Activated naive CD4-positive, alpha-beta T cell treated with anti-CD3 and anti-CD28 coated beads, Interleukin-2, amount 50 U/mL, for 72 hours (primary cell): Measurements from ENCODE around the gene UTP20. TPM values are rescaled to one million over a fixed set of nuclear protein-coding genes. Genes with fewer than 3 reads are reported as not detected.

Experiments
- ATAC-seq, 2 donors: fragments of 150-1000 bp; cut with Tn5 transposase; 2 replicates each; pipeline ENCODE4 v1.10.0; 2021; ENCODE audit warnings: mild to moderate bottlenecking in 2 of 2, moderate library complexity in 2 of 2
- DNase-seq, 2 donors: peaks; one replicate each; pipeline ENCODE4 v3.0.0; 2021 to 2022; ENCODE audit warnings: low spot score in 2 of 2
- H3K27ac Mint-ChIP-seq, 2 donors: one replicate each; pipeline ENCODE4 v1.8.0; 2022; ENCODE audit warnings: mild to moderate bottlenecking in 2 of 2, mixed read lengths in 2 of 2
- H3K36me3 Mint-ChIP-seq, 2 donors: one replicate each; pipeline ENCODE4 v1.8.0; 2022; ENCODE audit warnings: mixed read lengths in 2 of 2
- H3K9me3 Mint-ChIP-seq, 2 donors: one replicate each; pipeline ENCODE4 v1.8.0; 2022; ENCODE audit warnings: mixed read lengths in 2 of 2
- total RNA-seq, 2 donors: library from RNA; stranded (reverse); gene quantifications; one replicate each; pipeline ENCODE4 v1.2.3, GENCODE V29; 2022

The UTP20 gene
- 10 to 100 TPM; 15.4 to 25.0 TPM for total RNA-seq

DNA sequence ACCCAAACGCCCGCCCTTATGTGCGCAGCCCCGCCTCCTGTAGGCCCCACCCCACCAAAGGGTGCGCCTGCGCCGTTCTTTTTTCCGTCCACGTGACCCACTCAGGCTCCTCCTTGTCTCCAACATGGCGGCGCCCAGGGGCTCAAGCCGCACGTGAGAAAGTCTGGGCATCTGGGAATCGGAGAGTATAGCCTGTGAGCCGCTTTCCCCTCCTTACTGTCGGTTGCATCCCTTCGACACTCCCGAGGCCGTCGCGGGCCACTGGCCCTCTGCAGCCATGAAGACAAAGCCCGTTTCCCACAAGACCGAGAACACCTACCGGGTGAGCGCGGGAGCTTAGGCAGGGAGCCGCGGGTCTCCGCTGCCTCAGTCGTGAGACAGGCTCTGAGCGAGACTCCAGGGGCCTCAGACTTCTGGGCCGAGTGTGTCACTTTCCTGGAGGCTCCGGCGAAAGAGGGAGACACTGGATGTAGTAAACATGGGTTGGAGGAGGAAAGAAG lies at the start of gene UTP20:
Gene UTP20, plus strand, starts transcription at position 100 of the 500 bp plus-strand sequence. Its CDS starts 178 bp downstream, at position 278.
- Mint-ChIP-seq H3K27ac (peak within 1 kb of the TSS; percentile 88 to 89), H3K9me3 (no peaks in the 10 kb centered on the region), H3K36me3 (peaks cover 0 to 18% of the 10 kb centered on the region in 2 donors)
- DNase-seq (peak; percentile 92 to 93), ATAC-seq (peak; percentile 100)

DNA sequence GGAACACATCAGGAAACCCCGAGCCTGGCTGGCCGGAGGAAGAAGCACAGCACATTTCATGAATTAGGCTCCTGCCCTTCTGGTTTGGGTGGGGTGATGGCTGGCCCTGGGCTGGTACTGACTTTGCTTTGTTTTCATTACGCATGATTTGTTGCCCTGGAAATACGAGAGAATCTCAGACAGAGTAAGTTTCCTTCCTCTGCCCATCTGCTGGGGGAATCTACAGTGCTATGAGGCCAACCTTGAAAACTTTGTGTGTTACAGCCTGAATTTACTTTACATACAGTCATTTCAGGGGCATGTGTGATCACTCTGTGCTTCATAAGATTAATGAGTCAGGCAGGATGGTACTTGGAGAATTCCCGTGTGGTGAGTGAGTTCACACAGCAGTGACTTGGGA lies 49.4 kb upstream of the UTP20 start:
- no peak overlapping the region for H3K27ac Mint-ChIP-seq
- DNase-seq (no peak), ATAC-seq (no peak)
- H3K9me3 Mint-ChIP-seq: no peaks in the 10 kb centered on the region
- no peaks in the 10 kb centered on the region for H3K36me3 Mint-ChIP-seq

DNA sequence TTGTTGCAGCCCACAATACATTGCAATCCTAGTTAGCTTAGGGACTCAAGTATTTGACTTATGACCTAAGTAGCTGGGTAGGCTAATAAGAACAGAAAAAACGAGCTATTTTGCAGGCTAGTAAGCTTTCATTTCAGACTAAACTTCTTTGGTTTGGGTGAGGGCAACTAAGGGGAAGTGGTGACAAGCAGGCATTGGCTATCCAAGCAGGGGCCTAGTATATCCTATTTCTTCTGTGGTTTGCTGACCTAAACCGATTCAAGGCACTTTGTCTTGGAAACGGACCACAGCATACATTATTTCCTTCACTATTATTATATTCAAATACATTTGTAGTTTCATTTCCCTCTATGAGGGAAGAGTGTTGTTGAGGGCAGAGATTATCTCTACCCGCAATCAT lies 48.3 kb upstream of the UTP20 start:
- DNase-seq (no peak), ATAC-seq (no peak)
- no peak overlapping the region for H3K27ac Mint-ChIP-seq
- no peaks in the 10 kb centered on the region for H3K36me3 Mint-ChIP-seq
- no peaks in the 10 kb centered on the region for H3K9me3 Mint-ChIP-seq

DNA sequence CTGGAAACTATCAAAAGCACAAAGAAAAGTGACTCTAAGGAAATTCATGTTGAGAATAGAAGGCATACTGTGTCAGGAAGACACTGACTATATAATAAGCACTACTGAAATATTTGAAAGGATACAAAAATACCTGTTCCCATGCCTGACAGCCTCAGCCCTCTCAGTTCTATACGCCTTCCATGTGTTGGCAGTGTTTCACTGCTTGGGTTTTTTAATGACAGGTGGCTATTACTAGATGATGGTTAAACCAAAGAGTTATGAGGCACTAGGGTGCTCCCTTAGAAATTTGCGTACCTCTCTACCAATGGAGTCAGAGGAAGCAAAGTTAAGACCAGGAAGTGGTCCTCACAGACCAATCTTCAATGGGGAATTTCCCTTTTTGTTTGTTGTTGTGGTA lies 44.2 kb upstream of the UTP20 start:
- peaks cover 3 to 10% of the 10 kb centered on the region in 2 donors for H3K9me3 Mint-ChIP-seq
- H3K27ac Mint-ChIP-seq: no peak overlapping the region
- DNase-seq: no peak
- no peaks in the 10 kb centered on the region for H3K36me3 Mint-ChIP-seq
- no peak for ATAC-seq

DNA sequence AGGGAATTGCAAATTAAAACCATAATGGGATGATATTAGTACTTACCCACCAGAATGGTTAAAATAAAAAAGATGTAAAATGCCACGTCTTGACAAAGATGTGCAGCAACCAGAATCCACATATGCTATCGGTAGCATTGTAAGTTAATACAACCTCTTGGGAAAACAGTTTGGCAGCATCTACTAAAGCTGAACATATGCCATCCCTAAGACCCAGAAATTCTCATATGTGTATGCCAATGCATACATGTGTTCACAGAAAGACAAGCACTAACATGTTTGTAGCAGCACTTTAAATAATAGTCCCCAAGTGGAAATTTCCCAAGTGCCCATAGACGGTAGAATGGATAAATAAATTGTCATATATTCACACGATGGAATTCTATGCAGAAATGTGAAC lies 41.6 kb upstream of the UTP20 start:
- DNase-seq (no peak), ATAC-seq (no peak)
- Mint-ChIP-seq H3K36me3 (no peaks in the 10 kb centered on the region), H3K9me3 (peaks cover 3 to 10% of the 10 kb centered on the region in 2 donors), H3K27ac (no peak overlapping the region)

DNA sequence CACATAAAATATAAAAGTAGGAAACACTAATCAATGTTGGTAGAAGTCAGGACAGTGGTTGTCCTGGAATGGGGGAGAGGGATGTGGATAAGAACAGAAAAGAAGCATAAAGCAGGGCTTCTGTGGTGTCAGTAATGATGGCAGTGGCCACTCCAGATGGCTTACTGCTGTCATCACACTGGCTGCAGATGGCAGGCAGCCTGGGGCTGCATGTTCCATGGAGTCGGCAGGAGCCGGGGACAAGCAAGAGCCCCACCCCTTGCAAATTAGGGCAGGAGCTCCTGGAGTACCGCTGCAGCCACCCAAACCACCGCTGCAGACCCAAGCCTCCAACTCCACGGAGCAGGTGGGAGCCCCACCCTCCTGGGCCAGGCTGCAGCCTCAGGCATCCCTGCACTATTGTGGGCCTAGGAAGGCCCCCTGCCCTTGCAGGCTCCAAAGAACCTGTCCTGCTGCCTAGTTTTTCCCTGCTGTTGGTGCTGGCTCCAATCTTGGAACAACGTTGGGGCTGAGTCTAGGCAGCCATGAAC lies 41.0 kb upstream of the UTP20 start:
- peaks cover 3 to 10% of the 10 kb centered on the region in 2 donors for H3K9me3 Mint-ChIP-seq
- no peak overlapping the region for H3K27ac Mint-ChIP-seq
- DNase-seq: no peak
- H3K36me3 Mint-ChIP-seq: no peaks in the 10 kb centered on the region
- no peak for ATAC-seq

DNA sequence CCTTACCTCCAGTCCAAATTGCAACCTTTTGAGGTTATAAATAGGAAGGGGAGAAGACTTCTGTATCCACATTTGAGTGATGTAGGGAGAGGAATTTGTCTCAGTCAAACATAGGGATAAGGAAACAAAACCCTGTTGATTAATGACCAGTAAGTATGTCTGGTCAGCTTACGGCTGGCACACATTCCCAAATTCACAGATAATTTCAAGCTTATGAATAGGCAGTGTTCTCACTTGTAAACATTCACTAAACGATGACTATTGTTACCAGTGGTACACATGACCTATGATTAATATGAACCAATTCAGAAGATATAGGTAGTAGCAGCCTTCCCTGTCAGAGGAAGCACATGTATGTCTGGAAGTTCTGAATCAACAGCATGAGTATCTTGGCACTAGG lies 36.8 kb upstream of the UTP20 start:
- H3K36me3 Mint-ChIP-seq: no peaks in the 10 kb centered on the region
- H3K27ac Mint-ChIP-seq: no peak overlapping the region
- DNase-seq: no peak
- peaks cover 3 to 10% of the 10 kb centered on the region in 2 donors for H3K9me3 Mint-ChIP-seq
- no peak for ATAC-seq

DNA sequence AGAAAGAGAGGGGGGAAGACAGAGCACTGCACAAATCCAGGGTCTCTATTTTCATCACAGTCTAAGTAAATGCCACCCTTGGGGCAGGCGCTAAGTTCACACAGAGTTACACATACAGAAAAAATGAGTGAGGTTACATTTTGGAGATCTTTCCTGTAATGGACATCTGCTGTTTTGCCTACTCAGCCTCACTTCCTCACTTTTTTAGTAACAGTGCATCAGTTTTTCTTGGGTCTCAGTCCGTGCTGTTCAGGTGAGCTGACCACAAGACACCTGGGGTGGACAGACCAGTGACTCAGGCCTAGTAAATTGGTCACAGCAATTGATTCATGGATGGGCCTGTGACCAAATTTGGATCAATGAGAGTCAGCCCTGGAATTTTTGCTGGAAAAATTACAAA lies 36.3 kb upstream of the UTP20 start:
- Mint-ChIP-seq H3K9me3 (peaks cover under 1 to 8% of the 10 kb centered on the region in 2 donors), H3K36me3 (no peaks in the 10 kb centered on the region), H3K27ac (no peak overlapping the region)
- DNase-seq (no peak), ATAC-seq (no peak)

DNA sequence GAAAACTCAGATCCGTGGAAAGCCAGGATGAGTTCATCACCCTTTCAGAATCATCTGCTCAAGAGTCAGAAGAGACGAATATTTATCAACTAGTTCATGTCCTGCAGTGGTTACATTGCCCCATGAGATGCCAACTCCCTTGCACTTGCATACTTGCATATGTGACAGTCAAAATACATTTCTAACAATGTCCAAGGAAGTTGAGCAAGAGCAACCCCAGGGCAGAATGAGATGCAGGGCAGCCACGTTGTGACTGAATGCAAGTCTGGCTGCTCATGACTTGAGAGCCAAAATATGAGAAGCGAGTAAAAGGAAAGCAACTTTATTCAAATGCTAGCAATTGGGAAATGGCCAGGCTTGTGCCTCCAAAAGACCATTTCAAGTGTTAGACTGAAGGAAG lies 23.6 kb upstream of the UTP20 start:
- H3K27ac Mint-ChIP-seq: no peak overlapping the region
- no peak for ATAC-seq
- no peak for DNase-seq
- no peaks in the 10 kb centered on the region for H3K36me3 Mint-ChIP-seq
- H3K9me3 Mint-ChIP-seq: no peaks in the 10 kb centered on the region

DNA sequence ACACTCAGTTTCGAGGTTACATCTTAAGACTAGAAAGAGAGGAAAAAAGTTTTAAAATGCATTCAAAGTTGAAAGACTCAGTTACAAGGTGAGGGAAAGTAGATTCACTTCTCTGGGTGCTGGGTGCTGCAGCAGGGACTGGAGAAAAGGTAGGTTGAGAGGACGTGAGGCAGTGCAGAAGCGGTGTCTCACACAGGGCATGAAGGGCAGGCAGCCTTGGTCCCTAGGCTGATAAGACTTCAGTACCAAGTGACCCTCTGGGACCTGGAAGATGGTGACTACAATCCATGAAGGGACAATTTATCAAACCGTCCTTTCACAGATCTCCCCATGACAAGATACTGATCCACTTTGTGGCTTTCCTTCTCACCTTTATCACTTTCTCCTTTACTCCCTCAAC lies 22.5 kb upstream of the UTP20 start:
- Mint-ChIP-seq H3K9me3 (no peaks in the 10 kb centered on the region), H3K27ac (no peak overlapping the region), H3K36me3 (no peaks in the 10 kb centered on the region)
- DNase-seq (no peak), ATAC-seq (no peak)

DNA sequence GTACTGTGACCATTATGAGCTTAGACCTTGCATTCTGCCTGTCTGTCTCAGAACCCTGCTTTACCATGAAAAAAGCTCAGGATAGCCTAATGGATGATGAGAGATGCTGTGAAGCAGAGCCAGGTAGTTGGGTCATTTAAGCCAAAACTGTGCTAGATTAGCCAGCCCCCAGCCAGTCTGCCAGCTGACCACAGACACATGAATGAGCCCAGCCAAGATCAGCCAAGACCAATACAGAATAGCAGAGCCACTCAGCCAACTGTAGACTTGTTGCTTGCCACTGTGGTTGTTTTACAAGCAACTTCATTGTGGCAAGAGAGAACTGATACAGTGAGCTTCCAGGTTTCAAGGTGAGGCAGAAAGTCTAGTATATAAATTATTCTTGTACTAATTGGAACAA lies 12.8 kb upstream of the UTP20 start:
- H3K9me3 Mint-ChIP-seq: peaks cover 0 to 4% of the 10 kb centered on the region in 2 donors
- no peak overlapping the region for H3K27ac Mint-ChIP-seq
- DNase-seq (no peak), ATAC-seq (no peak)
- no peaks in the 10 kb centered on the region for H3K36me3 Mint-ChIP-seq

DNA sequence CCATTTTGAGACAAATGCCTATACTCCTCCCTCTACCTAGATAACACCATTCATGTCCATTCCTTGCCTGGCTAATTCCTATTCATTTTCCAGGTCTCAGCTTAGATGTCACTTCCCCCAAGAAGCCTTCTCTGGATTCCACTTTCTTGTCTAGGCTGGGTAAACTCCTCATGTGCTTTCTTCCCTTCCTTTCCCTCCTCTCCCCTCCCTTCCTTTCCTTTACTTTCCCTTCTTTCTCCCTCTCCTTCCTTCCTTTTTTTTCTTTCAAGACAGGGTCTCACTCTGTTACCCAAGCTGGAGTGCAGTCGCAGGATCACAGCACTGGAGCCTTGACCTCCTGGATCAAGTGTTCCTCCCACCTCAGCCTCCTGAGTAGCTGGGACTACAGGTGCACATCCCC lies 3.5 kb upstream of the UTP20 start:
- no peaks in the 10 kb centered on the region for H3K9me3 Mint-ChIP-seq
- ATAC-seq: no peak
- peaks cover 0 to 7% of the 10 kb centered on the region in 2 donors for H3K36me3 Mint-ChIP-seq
- DNase-seq: no peak
- H3K27ac Mint-ChIP-seq: no peak overlapping the region

DNA sequence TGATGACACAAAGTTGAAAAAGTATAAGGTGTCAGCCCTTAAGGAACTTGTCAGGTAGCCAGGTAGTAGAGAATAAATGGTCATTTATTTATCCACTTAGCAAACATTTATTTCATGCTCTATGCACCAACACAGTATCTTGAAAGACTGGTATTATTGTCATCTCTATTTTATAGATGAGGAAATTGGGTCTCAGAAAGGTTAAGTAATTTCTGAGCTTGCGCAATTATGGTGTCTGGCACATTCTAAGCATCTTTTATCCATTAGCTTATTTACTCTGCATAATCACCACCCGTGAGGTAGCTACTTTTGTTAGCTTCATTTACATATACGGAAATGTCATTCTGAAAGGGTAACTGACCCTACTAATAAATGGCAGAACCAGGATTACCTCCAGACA lies 2.5 kb upstream of the UTP20 start:
- Mint-ChIP-seq H3K9me3 (no peaks in the 10 kb centered on the region), H3K36me3 (peaks cover 0 to 14% of the 10 kb centered on the region in 2 donors), H3K27ac (no peak overlapping the region)
- DNase-seq (no peak), ATAC-seq (no peak)

DNA sequence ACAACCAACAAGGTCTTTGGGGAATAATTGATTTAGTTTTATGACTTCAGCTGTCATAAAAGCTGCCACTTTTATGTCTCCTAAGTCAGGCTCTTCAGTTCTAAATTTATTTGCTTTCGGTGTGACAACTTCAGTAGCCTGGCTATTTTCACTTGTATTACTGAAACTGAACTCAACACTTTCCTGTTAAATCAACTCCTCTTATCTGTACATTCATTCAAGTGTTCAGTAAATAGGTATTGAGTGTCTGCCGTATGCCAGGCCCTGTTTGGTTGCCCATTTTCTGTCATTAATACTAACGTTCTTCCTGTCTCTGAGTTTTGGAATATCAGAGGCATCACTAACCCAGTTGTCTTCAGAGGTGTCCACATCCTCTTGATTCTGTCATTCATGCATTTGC lies 7.5 kb downstream of the UTP20 start:
- ATAC-seq: no peak
- no peak for DNase-seq
- H3K27ac Mint-ChIP-seq: peak overlapping the region in 1 of 2 donors; percentile 6
- peaks cover 18 to 19% of the 10 kb centered on the region in 2 donors for H3K36me3 Mint-ChIP-seq
- H3K9me3 Mint-ChIP-seq: no peaks in the 10 kb centered on the region

DNA sequence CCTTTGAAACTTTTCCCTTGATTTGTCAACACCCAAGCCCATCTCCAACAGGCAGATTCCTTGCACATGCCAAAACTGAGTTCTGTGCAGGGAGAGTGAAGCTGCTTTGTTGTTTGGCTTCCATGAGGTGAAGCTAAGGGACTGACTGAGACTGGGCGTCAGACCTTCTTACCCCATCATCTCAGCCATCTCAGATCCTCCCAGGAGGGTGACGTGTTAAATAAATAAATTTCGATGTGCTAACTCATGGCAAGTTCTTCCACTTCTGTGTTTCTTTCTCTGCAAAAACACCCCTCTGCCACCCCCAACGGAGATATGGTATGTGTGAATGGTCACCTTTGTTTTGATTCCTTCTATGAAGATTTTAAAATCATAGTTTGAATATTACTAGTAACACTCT lies 17.8 kb downstream of the UTP20 start:
- no peak for ATAC-seq
- H3K36me3 Mint-ChIP-seq: peaks cover 18 to 19% of the 10 kb centered on the region in 2 donors
- DNase-seq: no peak
- no peaks in the 10 kb centered on the region for H3K9me3 Mint-ChIP-seq
- no peak overlapping the region for H3K27ac Mint-ChIP-seq

DNA sequence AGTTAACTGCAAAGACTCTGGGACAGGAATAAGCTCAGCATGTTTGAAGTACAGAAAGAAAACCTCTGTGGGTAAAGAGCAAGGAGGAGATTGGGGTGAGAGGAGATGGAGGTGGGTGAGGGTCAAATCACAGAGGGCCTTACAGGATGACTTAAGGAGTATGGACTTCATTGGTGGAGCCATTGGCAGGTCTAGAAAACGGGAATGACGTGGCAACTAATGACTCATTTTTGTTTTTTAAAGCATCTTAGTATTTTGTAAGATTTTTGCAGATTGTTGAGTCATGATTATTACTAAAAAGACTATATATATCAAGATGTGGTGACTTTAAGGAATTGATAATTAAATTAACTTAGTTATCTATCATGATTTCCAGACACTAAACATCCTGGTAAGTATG lies 18.5 kb downstream of the UTP20 start:
- no peaks in the 10 kb centered on the region for H3K9me3 Mint-ChIP-seq
- no peak for DNase-seq
- ATAC-seq: no peak
- H3K27ac Mint-ChIP-seq: no peak overlapping the region
- H3K36me3 Mint-ChIP-seq: peaks cover 18 to 21% of the 10 kb centered on the region in 2 donors

DNA sequence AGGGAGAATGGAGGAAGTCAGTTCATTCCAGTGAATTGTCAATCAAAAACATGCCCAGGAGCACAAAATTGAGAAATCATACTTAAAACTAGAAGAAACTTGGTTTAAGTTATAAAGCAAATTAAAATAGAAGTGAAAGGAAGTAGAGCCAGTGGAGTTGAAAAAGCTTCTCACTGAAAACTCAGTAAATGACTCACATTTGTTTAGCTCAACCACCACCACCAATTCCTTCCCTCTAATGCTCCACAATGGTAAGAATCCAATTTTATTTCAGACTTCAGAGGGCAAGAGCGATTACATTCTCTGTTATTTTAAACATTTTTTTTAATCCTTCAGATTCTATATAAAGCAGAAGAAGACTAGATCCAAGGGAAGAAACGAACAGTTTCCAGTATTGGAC lies 19.4 kb downstream of the UTP20 start:
- H3K27ac Mint-ChIP-seq: peak overlapping the region in 1 of 2 donors; percentile 44
- no peak for DNase-seq
- no peak for ATAC-seq
- H3K9me3 Mint-ChIP-seq: no peaks in the 10 kb centered on the region
- peaks cover 18 to 22% of the 10 kb centered on the region in 2 donors for H3K36me3 Mint-ChIP-seq

DNA sequence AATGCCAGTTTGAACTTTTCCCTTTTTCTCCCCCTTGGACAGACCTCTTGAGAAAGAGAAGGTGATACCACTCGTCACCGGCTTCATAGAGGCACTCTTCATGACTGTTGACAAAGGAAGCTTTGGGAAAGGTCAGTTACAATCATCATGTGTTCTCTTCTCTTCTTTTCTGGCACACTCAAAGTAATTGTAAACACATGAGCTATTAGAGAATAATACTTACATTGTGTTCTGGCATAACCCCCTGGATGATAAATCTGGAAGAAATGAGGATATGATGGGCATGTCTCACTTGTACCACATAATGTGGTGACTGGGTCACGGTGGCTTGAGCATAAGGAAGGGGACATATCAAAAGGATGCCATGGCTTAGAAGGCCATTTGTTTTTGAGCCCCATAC lies 20.0 kb downstream of the UTP20 start:
- Mint-ChIP-seq H3K9me3 (no peaks in the 10 kb centered on the region), H3K36me3 (peaks cover 16 to 21% of the 10 kb centered on the region in 2 donors), H3K27ac (no peak overlapping the region)
- DNase-seq (no peak), ATAC-seq (no peak)
